HG02759 (cell line): ENCODE results near the gene ZNF638.

ENCODE experiments used
- ATAC-seq: cut with Tn5 transposase; IDR thresholded peaks from one replicate; pipeline ENCODE4 v1.9.1; 2021; ENCODE audit warnings: mild to moderate bottlenecking, moderate library complexity; ENCODE audit not compliant: unreplicated experiment

Gene ZNF638

GRCh38 chr2:71336384-71336783 lies 4.8 kb downstream of the ZNF638 start:
- ATAC-seq, result no peak

DNA sequence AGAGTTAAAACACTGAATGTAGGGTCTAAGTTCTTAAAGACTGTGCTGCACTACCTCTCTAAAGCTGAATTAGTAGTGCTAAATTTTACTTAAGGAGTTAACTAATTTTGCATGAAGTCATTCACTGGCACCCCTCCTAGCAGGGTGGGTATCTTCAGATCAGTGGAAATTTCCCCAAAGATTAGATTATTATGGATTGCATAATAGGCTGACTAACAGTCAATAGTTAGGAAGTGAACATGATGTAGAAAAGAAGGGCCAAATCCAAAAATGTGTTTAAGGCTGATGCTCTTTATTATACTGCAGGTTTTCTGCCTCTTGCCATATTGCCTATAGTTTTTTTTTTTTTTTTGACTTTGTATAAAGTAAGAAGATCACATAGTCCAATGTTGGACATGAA lies 5.2 kb downstream of the ZNF638 start:
- ATAC-seq, result no peak

- ATAC-seq, result no peak
These were observed 6.2 kb downstream of the ZNF638 start for GRCh38 chr2:71337776-71338175.

GRCh38 chr2:71339685-71340084 lies 8.1 kb downstream of the ZNF638 start:
- no peak for ATAC-seq

DNA sequence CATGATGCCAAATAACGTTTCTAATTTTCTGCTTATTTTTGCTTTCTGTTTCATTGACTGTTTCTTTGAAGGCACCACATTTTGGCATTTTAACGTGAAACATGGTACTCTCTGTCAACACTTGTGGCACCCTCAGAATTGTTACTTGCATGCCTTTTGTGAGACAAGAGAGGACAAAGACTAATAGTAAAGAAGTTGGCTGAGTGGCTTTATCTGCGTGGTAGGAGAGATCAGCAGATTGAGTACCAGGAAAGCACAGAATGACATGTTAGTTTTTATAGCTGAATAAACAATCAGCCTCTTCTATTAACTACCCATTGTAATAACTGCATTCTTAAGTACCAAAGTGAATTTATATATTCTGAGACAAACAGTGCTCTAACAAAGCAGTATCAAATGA lies 8.6 kb downstream of the ZNF638 start:
- ATAC-seq, result no peak

DNA sequence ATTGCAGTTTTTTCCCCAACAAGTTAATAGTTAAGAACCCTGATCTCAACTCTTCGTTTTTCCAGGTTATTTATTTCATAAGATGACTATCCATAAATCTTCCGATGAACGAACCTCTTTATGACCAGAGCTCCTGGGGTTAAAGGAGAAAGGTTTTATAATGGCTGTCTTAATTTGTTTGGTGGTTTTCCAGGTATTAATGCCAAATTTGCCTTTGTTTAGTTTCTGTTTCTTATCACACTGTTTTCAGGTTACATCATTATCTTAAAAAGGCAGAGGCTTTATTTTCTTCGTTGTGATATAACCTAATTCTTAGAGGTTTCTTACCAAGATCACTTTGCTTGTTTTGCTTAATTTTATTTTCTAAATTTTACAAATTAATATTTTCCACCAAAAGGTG lies 10.1 kb downstream of the ZNF638 start:
- no peak for ATAC-seq

DNA sequence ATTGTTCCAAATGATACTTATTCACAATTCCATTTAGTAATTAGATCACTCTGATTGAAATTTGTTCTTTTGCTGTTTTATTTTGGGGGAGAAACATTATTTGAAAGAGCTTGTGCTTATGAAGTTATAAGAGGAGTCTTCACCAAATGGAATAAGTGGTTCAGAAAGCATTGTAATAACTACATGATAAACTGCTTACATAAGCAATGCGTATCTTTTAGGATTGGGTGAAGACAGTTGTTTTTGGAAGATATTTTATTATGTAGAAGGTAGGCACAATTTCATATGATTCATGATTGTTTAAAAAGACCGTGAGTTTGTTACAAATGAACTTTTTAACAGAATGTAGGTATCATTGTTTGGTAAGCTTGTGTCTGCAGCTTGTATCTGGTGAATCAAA lies 14.5 kb downstream of the ZNF638 start:
- no peak for ATAC-seq

- no peak for ATAC-seq
These were observed 15.9 kb downstream of the ZNF638 start for GRCh38 chr2:71347517-71347916.

- ATAC-seq, result no peak
These were observed 16.7 kb downstream of the ZNF638 start for GRCh38 chr2:71348302-71348701.

DNA sequence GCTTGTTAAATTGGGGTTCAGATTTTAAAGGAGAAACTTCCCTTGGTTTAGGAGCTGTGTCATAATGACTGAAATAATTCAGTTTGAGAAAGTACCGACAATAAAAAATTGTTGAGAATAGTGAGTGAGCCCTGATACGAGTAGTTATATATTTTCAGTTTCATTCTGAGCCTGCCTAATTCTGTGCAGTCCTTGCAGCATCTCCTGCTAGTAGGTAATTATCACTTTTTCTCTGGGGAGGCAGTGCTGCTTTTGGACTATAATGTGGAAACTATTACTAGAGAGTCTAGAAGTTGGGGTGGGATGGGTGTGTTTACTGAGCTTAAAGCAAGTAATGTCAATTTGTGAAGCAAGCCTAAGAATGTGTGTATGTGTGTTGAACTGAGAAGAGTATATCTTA lies 21.7 kb downstream of the ZNF638 start:
- peak; percentile 82 for ATAC-seq

DNA sequence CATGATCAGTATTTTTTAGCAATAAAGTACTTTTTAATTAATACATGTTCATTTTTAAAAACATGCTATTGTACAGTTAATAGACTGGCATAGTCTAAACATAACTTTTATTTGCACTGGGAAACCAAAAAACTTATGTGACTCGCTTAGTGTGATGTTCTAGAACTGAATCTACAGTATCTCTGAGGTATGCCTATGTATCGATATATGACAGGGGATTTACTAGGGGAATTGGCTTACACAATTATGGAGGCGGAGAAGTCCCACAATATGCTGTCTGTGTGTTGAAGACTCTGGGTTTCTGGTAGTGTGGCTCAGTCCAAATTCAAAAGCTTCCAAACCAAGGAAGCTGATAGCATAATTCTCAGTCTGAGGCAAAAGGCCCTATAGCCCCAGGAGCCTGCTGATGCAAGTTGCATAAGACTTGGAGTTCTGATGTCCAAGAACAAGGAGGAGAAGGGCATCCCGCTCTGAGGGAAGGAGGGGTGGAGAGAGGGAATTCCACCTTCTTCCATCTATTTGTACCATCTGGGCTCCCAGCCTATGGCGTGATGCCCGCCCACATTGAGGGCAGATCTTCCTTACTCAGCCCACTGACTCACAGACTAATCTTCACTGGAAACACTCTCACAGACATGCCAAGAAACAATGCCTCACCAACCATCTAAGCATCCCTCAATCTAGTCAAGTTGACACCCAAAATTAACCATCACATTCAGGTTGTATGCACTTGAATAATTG lies 27.5 kb downstream of the ZNF638 start:
- no peak for ATAC-seq

- ATAC-seq, result no peak
These were observed 28.9 kb downstream of the ZNF638 start for GRCh38 chr2:71360434-71360975.

DNA sequence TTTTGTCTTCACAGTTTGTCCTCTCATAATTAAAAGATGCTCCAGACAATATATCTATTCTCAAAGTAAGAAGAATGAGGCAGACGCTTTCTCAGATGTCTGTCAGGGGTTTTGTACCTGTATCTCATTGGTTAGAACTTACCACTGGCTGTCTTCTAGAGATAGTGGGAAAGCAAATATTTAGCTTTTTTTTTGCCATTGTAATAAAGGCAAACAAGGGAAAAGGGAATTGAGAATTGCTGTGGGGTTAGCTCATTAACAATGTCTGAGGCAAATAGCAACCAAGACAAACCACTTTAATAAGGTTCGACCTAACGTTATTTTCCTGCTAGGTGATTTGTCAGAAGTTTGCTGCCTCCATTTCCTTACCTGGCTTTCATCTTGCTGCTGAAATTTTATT lies 30.0 kb downstream of the ZNF638 start:
- no peak for ATAC-seq

- ATAC-seq, result no peak
These were observed 30.9 kb downstream of the ZNF638 start for GRCh38 chr2:71362447-71362846.

- no peak for ATAC-seq
These were observed 38.4 kb downstream of the ZNF638 start for GRCh38 chr2:71370015-71370414.

DNA sequence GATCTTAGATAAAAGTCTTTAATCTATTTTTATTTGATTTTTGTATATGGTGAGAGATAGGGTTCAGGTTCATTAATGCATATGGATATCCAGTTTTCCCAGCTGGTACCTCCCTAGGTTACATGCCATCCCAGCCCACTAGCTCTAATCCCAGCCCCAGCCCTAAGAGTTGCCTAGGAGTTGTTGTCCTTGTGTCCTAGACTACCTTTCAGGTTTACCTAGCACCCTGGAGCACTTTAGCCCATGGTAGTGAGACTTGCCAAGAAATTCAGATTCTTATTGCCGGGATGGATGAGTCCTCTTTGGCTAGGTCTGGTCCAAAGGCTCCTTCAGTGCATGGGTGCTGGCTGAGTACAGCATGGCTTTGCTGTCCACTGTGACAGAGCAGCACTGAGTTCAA lies 40.5 kb downstream of the ZNF638 start:
- ATAC-seq, result no peak

- ATAC-seq, result no peak
These were observed 47.5 kb downstream of the ZNF638 start for GRCh38 chr2:71379086-71379485.

DNA sequence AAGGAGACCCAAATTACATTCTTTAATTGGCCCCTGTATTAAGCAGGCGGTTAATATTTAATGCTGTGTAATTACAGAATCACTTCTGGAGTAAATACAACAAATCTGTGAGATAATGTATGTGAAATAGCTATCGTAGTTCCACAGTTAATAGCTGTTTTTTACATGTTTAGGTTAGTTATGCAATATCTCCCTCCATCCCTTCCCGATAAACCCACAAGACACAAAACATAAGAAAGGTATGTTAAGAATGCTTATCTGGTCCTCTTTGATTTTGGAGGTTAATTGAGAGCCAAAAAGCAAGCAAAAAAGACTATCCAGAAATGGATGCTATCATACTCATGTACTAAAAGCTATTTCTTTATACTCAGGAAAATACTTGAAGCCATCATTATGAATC lies 49.1 kb downstream of the ZNF638 start:
- no peak for ATAC-seq

GRCh38 chr2:71385012-71385411 lies 53.4 kb downstream of the ZNF638 start:
- no peak for ATAC-seq

GRCh38 chr2:71388214-71388613 lies 56.6 kb downstream of the ZNF638 start:
- ATAC-seq, result no peak

DNA sequence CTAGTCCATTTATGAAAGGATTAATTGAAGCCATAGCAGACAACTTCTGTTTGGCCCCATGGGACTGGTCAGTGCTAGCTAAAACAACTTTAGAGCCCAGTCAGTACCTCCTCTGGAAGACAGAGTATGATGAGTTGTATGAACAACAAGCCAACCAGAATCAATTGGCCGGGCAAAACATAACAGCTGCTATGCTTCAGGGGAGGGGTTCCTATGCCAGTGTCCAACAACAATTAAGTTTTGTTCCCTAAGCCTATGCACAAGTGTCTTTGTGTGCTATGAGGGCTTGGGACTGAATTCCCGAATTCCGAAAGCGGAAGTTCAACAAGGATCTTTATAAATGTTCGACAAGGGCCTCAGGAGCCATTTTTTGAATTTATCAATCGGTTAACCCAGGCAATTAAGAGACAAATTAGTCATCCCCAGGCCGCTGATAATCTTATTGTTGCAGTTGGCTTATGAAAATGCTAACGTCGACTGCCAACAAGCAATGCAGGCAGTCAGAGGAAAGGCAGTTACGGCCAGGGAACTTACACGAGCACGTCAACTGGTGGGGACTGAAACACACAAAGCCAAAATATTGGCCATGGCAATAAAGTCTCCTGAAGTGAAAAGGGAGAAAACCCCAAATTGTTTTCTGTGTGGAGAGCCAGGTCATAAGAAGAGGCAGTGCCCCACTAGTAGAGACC lies 57.9 kb downstream of the ZNF638 start:
- no peak for ATAC-seq

- no peak for ATAC-seq
These were observed 61.6 kb downstream of the ZNF638 start for GRCh38 chr2:71393216-71393615.
